Urinary bladder (tissue), 4 donors: ENCODE measurements around the gene MYRF. TPM values are rescaled to one million over a fixed set of nuclear protein-coding genes. Genes with fewer than 3 reads are reported as not detected.

Experiments
- DNase-seq: peaks from one replicate; pipeline ENCODE4 v3.0.0-alpha.2; 2015; ENCODE audit errors: extremely low spot score
- H3K27ac ChIP-seq: one replicate; pipeline ENCODE4 v1.5.1; 2013; ENCODE audit warnings: low read depth, mild to moderate bottlenecking, moderate library complexity
- H3K36me3 ChIP-seq: one replicate; pipeline ENCODE4 v1.6.1; 2013; ENCODE audit warnings: mild to moderate bottlenecking, moderate library complexity; ENCODE audit not compliant: insufficient read depth
- H3K4me1 ChIP-seq: one replicate; pipeline ENCODE4 v1.6.1; 2013; ENCODE audit warnings: mild to moderate bottlenecking, moderate library complexity; ENCODE audit not compliant: insufficient read depth
- H3K4me3 ChIP-seq: one replicate; pipeline ENCODE4 v1.5.1; 2013; ENCODE audit warnings: low read depth, low read length
- WGBS: extraction: QIAGEN DNeasy Blood & Tissue Kit; methylation state at CpG from one replicate; pipeline ENCODE4 v1.1.7; 2013; 5-methylcytosine and 5-hydroxymethylcytosine counted together
- polyA plus RNA-seq: library from polyadenylated mRNA; stranded (reverse); fragments of 200-250 nt; gene quantifications from one replicate; pipeline ENCODE4 v1.2.3, GENCODE V29; 2013
- total RNA-seq: library from RNA; depleted of rRNA; stranded (reverse); fragments of >200 nt; gene quantifications from one replicate; pipeline ENCODE4 v1.2.3, GENCODE V29; 2014
- donor health status: healthy with polysubstance abuse.
- donor health status: healthy.

The MYRF gene
- total and polyA plus RNA-seq, 2 donors, result 0.79 to 4.7 TPM

GRCh38 chr11:61713906-61714305 lies 38.5 kb upstream of the MYRF start:
- Histone ChIP-seq H3K4me1 (no peaks in the 10 kb centered on the region), H3K27ac (no peak overlapping the region), H3K4me3 (no peak overlapping the region), H3K36me3 (no peaks in the 10 kb centered on the region)
- WGBS, result 66% methylated on average over 5 of the region's 5 CpGs
- no peak for DNase-seq

- no peak overlapping the region for H3K27ac ChIP-seq
- 70% methylated on average over 6 of the region's 6 CpGs for WGBS
- H3K4me3 ChIP-seq, result no peak overlapping the region
- no peaks in the 10 kb centered on the region for H3K4me1 ChIP-seq
- DNase-seq, result no peak
- no peaks in the 10 kb centered on the region for H3K36me3 ChIP-seq
These were observed 38.1 kb upstream of the MYRF start for GRCh38 chr11:61714316-61714715.

- H3K27ac ChIP-seq, result no peak overlapping the region
- 93% methylated on average over 5 of the region's 5 CpGs for WGBS
- no peak overlapping the region for H3K4me3 ChIP-seq
- no peak for DNase-seq
- no peaks in the 10 kb centered on the region for H3K4me1 ChIP-seq
- H3K36me3 ChIP-seq, result no peaks in the 10 kb centered on the region
These were observed 37.5 kb upstream of the MYRF start for GRCh38 chr11:61714916-61715315.

GRCh38 chr11:61715867-61716266 lies 36.6 kb upstream of the MYRF start:
- 74% methylated on average over 4 of the region's 4 CpGs for WGBS
- Histone ChIP-seq H3K4me3 (no peak overlapping the region), H3K36me3 (no peaks in the 10 kb centered on the region), H3K4me1 (no peaks in the 10 kb centered on the region), H3K27ac (no peak overlapping the region)
- no peak for DNase-seq

GRCh38 chr11:61716478-61717285 lies 35.8 kb upstream of the MYRF start:
- DNase-seq, result no peak
- WGBS, result 82% methylated on average over 13 of the region's 13 CpGs
- H3K27ac ChIP-seq, result no peak overlapping the region
- no peaks in the 10 kb centered on the region for H3K36me3 ChIP-seq
- no peaks in the 10 kb centered on the region for H3K4me1 ChIP-seq
- H3K4me3 ChIP-seq, result no peak overlapping the region

- H3K36me3 ChIP-seq, result no peaks in the 10 kb centered on the region
- DNase-seq, result no peak
- no peaks in the 10 kb centered on the region for H3K4me1 ChIP-seq
- H3K4me3 ChIP-seq, result no peak overlapping the region
- no peak overlapping the region for H3K27ac ChIP-seq
- WGBS, result 88% methylated on average over 19 of the region's 19 CpGs
These were observed 35.0 kb upstream of the MYRF start for GRCh38 chr11:61717286-61718033.

- H3K4me3 ChIP-seq, result peak overlapping the region; percentile 30
- WGBS, result 21% methylated on average over 9 of the region's 9 CpGs
- H3K27ac ChIP-seq, result no peak overlapping the region
- H3K36me3 ChIP-seq, result no peaks in the 10 kb centered on the region
- no peaks in the 10 kb centered on the region for H3K4me1 ChIP-seq
- DNase-seq, result no peak
These were observed 34.3 kb upstream of the MYRF start for GRCh38 chr11:61718046-61718531.

GRCh38 chr11:61718621-61719302 lies 33.7 kb upstream of the MYRF start:
- Histone ChIP-seq H3K4me1 (no peaks in the 10 kb centered on the region), H3K4me3 (peak overlapping the region; percentile 30), H3K27ac (no peak overlapping the region), H3K36me3 (no peaks in the 10 kb centered on the region)
- 18% methylated on average over 21 of the region's 21 CpGs for WGBS
- no peak for DNase-seq

GRCh38 chr11:61719978-61720377 lies 32.5 kb upstream of the MYRF start:
- H3K27ac ChIP-seq, result no peak overlapping the region
- DNase-seq, result no peak
- H3K4me3 ChIP-seq, result no peak overlapping the region
- WGBS, result 89% methylated on average over 12 of the region's 12 CpGs
- no peaks in the 10 kb centered on the region for H3K36me3 ChIP-seq
- H3K4me1 ChIP-seq, result no peaks in the 10 kb centered on the region

- H3K36me3 ChIP-seq, result no peaks in the 10 kb centered on the region
- H3K27ac ChIP-seq, result no peak overlapping the region
- no peak overlapping the region for H3K4me3 ChIP-seq
- WGBS, result 94% methylated on average over 20 of the region's 20 CpGs
- no peaks in the 10 kb centered on the region for H3K4me1 ChIP-seq
- DNase-seq, result no peak
These were observed 31.8 kb upstream of the MYRF start for GRCh38 chr11:61720597-61720996.

- no peak for DNase-seq
- Histone ChIP-seq H3K4me1 (no peaks in the 10 kb centered on the region), H3K4me3 (no peak overlapping the region), H3K27ac (no peak overlapping the region), H3K36me3 (peaks cover 2% of the 10 kb centered on the region)
- 76% methylated on average over 9 of the region's 9 CpGs for WGBS
These were observed 28.0 kb upstream of the MYRF start for GRCh38 chr11:61724437-61724836.

- no peak overlapping the region for H3K4me3 ChIP-seq
- H3K4me1 ChIP-seq, result no peaks in the 10 kb centered on the region
- peaks cover 2% of the 10 kb centered on the region for H3K36me3 ChIP-seq
- WGBS, result 80% methylated on average over 12 of the region's 12 CpGs
- no peak for DNase-seq
- H3K27ac ChIP-seq, result no peak overlapping the region
These were observed 26.6 kb upstream of the MYRF start for GRCh38 chr11:61725781-61726231.

- Histone ChIP-seq H3K4me1 (no peaks in the 10 kb centered on the region), H3K27ac (no peak overlapping the region), H3K4me3 (no peak overlapping the region), H3K36me3 (peaks cover 2% of the 10 kb centered on the region)
- 89% methylated on average over 13 of the region's 13 CpGs for WGBS
- no peak for DNase-seq
These were observed 25.7 kb upstream of the MYRF start for GRCh38 chr11:61726775-61727174.
